BE2C (cell line): Measurements from ENCODE around the gene ACOT9.
"Not testable (repeated sequence)": the region's sequence is repeated elsewhere in the genome, so short reads cannot be mapped to it uniquely, and the experiment has no call there.

Experiments used
- DNase-seq: peaks from one replicate; pipeline ENCODE4 v3.0.0-alpha.2; 2020
- H3K27me3 ChIP-seq: fragments of 250-450 bp; sonication (Bioruptor Pico); 2 replicates; pipeline ENCODE4 v1.5.1; 2020; ENCODE audit warnings: mild to moderate bottlenecking
- H3K36me3 ChIP-seq: fragments of 250-450 bp; sonication (Bioruptor Pico); 2 replicates; pipeline ENCODE4 v1.5.1; 2020; ENCODE audit warnings: mild to moderate bottlenecking
- H3K4me1 ChIP-seq: fragments of 250-450 bp; sonication (Bioruptor Pico); 2 replicates; pipeline ENCODE4 v1.5.1; 2020
- H3K4me3 ChIP-seq: 2 replicates; pipeline ENCODE4 v1.5.1; 2011; ENCODE audit warnings: low read depth, low read length
- H3K9me3 ChIP-seq: fragments of 250-450 bp; sonication (Bioruptor Pico); 2 replicates; pipeline ENCODE4 v1.5.1; 2020
- CTCF ChIP-seq: IDR thresholded peaks from 2 replicates; pipeline ENCODE4 v1.5.1; 2012; ENCODE audit warnings: mild to moderate bottlenecking, low read depth, low read length

The ACOT9 gene

GRCh38 chrX:23660766-23661132 lies 82.3 kb downstream of the ACOT9 start:
- Histone ChIP-seq H3K4me3 (no peak overlapping the region), H3K9me3 (no peaks in the 10 kb centered on the region), H3K4me1 (no peaks in the 10 kb centered on the region), H3K36me3 (no peaks in the 10 kb centered on the region), H3K27me3 (no peaks in the 10 kb centered on the region)
- no peak for TF ChIP-seq CTCF
- DNase-seq: no peak

- not testable (repeated sequence) for H3K36me3 ChIP-seq, H3K27me3 ChIP-seq, H3K4me1 ChIP-seq, H3K9me3 ChIP-seq, H3K4me3 ChIP-seq, DNase-seq
Measured at GRCh38 chrX:23660083-23660765, 82.9 kb downstream of the ACOT9 start.

- no peak for TF ChIP-seq CTCF
Measured at GRCh38 chrX:23659339-23659738, 83.7 kb downstream of the ACOT9 start.

GRCh38 chrX:23656684-23657083 lies 86.4 kb downstream of the ACOT9 start:
- no peaks in the 10 kb centered on the region for H3K36me3 ChIP-seq
- DNase-seq: no peak
- no peak overlapping the region for H3K4me3 ChIP-seq
- no peaks in the 10 kb centered on the region for H3K9me3 ChIP-seq
- H3K4me1 ChIP-seq: no peaks in the 10 kb centered on the region
- H3K27me3 ChIP-seq: no peaks in the 10 kb centered on the region
- TF ChIP-seq CTCF: no peak

More at GRCh38 chrX:23659339-23659738, 83.7 kb downstream of the ACOT9 start:
- H3K4me3 ChIP-seq: no peak overlapping the region
- H3K9me3 ChIP-seq: no peaks in the 10 kb centered on the region
- H3K4me1 ChIP-seq: no peaks in the 10 kb centered on the region
- DNase-seq: no peak
- H3K27me3 ChIP-seq: no peaks in the 10 kb centered on the region
- H3K36me3 ChIP-seq: no peaks in the 10 kb centered on the region

- Histone ChIP-seq H3K4me3 (no peak overlapping the region), H3K9me3 (no peaks in the 10 kb centered on the region), H3K27me3 (no peaks in the 10 kb centered on the region), H3K36me3 (no peaks in the 10 kb centered on the region), H3K4me1 (no peaks in the 10 kb centered on the region)
- TF ChIP-seq CTCF: no peak
- no peak for DNase-seq
Measured at GRCh38 chrX:23656091-23656490, 87.0 kb downstream of the ACOT9 start.
